HEK293T (cell line): ENCODE measurements around the gene CHCHD3.

Experiments
- ARNT ChIP-seq: fragments of 450-650 bp; IDR thresholded peaks from 2 replicates; pipeline ENCODE4 v1.6.1; 2017; ENCODE audit warnings: mild to moderate bottlenecking
- BHLHE40 ChIP-seq: fragments of 450-650 bp; IDR thresholded peaks from 2 replicates; pipeline ENCODE4 v1.6.1; 2016; ENCODE audit warnings: mild to moderate bottlenecking, moderate library complexity, borderline replicate concordance
- CTBP1 ChIP-seq: fragments of 450-650 bp; IDR thresholded peaks from 2 replicates; pipeline ENCODE4 v1.6.1; 2016; ENCODE audit warnings: borderline replicate concordance
- ELF4 ChIP-seq: fragments of 450-650 bp; IDR thresholded peaks from 2 replicates; pipeline ENCODE4 v1.6.1; 2017; ENCODE audit warnings: antibody characterized with exemption
- FOXA1 ChIP-seq: fragments of 450-650 bp; IDR thresholded peaks from 2 replicates; pipeline ENCODE4 v1.6.1; 2016; ENCODE audit warnings: mild to moderate bottlenecking
- FOXK2 ChIP-seq: fragments of 450-650 bp; IDR thresholded peaks from 2 replicates; pipeline ENCODE4 v1.6.1; 2016; ENCODE audit warnings: mild to moderate bottlenecking
- FOXM1 ChIP-seq: fragments of 450-650 bp; IDR thresholded peaks from 2 replicates; pipeline ENCODE4 v1.6.1; 2017; ENCODE audit warnings: mild to moderate bottlenecking, borderline replicate concordance
- HDGF ChIP-seq: fragments of 450-650 bp; IDR thresholded peaks from 2 replicates; pipeline ENCODE4 v1.6.1; 2017; ENCODE audit warnings: antibody characterized with exemption, borderline replicate concordance
- L3MBTL2 ChIP-seq: fragments of 450-650 bp; conservative IDR thresholded peaks from 2 replicates; pipeline ENCODE4 v1.6.1; 2016; ENCODE audit warnings: mild to moderate bottlenecking
- NFRKB ChIP-seq: fragments of 450-650 bp; IDR thresholded peaks from 2 replicates; pipeline ENCODE4 v1.6.1; 2016; ENCODE audit warnings: mild to moderate bottlenecking, moderate library complexity
- SP1 ChIP-seq: fragments of 450-650 bp; IDR thresholded peaks from 2 replicates; pipeline ENCODE4 v1.6.1; 2017
- TARDBP ChIP-seq: fragments of 450-650 bp; IDR thresholded peaks from 2 replicates; pipeline ENCODE4 v1.6.1; 2016
- ZNF384 ChIP-seq: fragments of 450-650 bp; IDR thresholded peaks from 2 replicates; pipeline ENCODE4 v1.6.1; 2016
- TF ChIP-seq, protein P1 (sequence below): fragments of 450-650 bp; IDR thresholded peaks from 2 replicates; pipeline ENCODE4 v1.6.1; 2016

DNA sequence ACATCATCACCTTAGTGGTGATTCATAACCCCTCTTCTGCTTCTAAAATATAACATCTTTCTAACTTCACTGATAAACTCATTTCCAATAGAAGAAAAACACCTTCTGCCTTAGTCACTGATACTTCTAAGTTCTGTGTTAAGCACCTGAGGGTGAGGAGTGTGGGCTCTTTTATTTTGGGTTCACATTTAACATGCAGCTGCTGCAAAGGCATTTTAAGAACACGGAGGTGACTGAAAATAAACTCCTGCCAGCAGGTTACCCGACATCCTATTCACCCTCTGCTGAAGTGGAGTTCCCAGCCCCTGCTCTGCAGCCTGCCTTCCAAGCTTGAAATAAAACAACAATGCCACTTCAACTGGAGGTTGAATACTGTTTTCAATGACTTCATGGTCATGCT, 302.7 kb downstream of the CHCHD3 start:
- TF ChIP-seq TARDBP, result no peak
- TF ChIP-seq SP1, result no peak
- no peak for TF ChIP-seq ARNT
- no peak for TF ChIP-seq FOXK2
- TF ChIP-seq HDGF, result no peak
- TF ChIP-seq FOXM1, result no peak
- TF ChIP-seq BHLHE40, result no peak
- no peak for TF ChIP-seq ELF4
- no peak for TF ChIP-seq FOXA1
- TF ChIP-seq CTBP1, result no peak
- TF ChIP-seq NFRKB, result no peak
- TF ChIP-seq, protein P1, sequence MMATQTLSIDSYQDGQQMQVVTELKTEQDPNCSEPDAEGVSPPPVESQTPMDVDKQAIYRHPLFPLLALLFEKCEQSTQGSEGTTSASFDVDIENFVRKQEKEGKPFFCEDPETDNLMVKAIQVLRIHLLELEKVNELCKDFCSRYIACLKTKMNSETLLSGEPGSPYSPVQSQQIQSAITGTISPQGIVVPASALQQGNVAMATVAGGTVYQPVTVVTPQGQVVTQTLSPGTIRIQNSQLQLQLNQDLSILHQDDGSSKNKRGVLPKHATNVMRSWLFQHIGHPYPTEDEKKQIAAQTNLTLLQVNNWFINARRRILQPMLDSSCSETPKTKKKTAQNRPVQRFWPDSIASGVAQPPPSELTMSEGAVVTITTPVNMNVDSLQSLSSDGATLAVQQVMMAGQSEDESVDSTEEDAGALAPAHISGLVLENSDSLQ, result no peak
- TF ChIP-seq L3MBTL2, result no peak
- TF ChIP-seq ZNF384, result no peak
